Measurements from ENCODE around the gene NUBPL. TPM values are rescaled to one million over a fixed set of nuclear protein-coding genes. Genes with fewer than 3 reads are reported as not detected.
"Not testable (repeated sequence)": the region's sequence is repeated elsewhere in the genome, so short reads cannot be mapped to it uniquely, and the experiment has no call there.

NUBPL gene
- polyA plus RNA-seq, 1 donor (not counting 4 experiments of a cell fraction or from before 2014, with no cell fraction given): 18.8 TPM

- dilution Hi-C loops (cut with MboI; ENCODE audit: extremely low pct_ligation_motif_present, low sequenced_read_pairs): no loop called here
- H3K36me3 ChIP-seq (ENCODE audit: control insufficient read depth in 2 of 2, extremely low read depth in 1 of 2, insufficient read depth in 2 of 2, low read length in 2 of 2): no peaks in the 10 kb centered on the region
- H3K9me3 ChIP-seq (ENCODE audit: control insufficient read depth, low read depth, low read length): peaks cover 2% of the 10 kb centered on the region
- H4K20me1 ChIP-seq (ENCODE audit: control insufficient read depth, extremely low read depth, insufficient read depth, low read length): no peaks in the 10 kb centered on the region
- no peak overlapping the region for H3K4me3 ChIP-seq (ENCODE audit: control insufficient read depth in 2 of 3, extremely low read depth in 1 of 3, insufficient read depth in 2 of 3, low read depth in 1 of 3, low read length in 3 of 3)
- no peak overlapping the region for H2AFZ ChIP-seq (ENCODE audit: control insufficient read depth, low read length)
- H3K79me2 ChIP-seq (ENCODE audit: control insufficient read depth, insufficient read depth, low read length): no peaks in the 10 kb centered on the region
- no peak overlapping the region for H3K4me2 ChIP-seq (ENCODE audit: control insufficient read depth, extremely low read depth, insufficient read depth, low read depth, low read length)
- TF ChIP-seq EZH2 (IDR thresholded peaks at IDR 0.05; ENCODE audit: low read length) (no peak), CTCF (optimal IDR thresholded peaks at IDR 0.05 in 1 of 3, IDR thresholded peaks at IDR 0.05 in 1 of 3, conservative IDR thresholded peaks at IDR 0.05 in 1 of 3; ENCODE audit: extremely low read depth in 1 of 3, insufficient read depth in 2 of 3, low read length in 3 of 3) (no peak)
- FAIRE-seq (no peak), DNase-seq (ENCODE audit: low read depth, low spot score) (no peak)
- no peak overlapping the region for H3K27ac ChIP-seq (ENCODE audit: control insufficient read depth, insufficient read depth, low read length)
- no peak overlapping the region for H3K9ac ChIP-seq (ENCODE audit: control insufficient read depth, extremely low read depth, insufficient read depth, low read length)
- H3K4me1 ChIP-seq (ENCODE audit: control insufficient read depth, extremely low read depth, insufficient read depth, low read length): no peaks in the 10 kb centered on the region
- no peaks in the 10 kb centered on the region for H3K27me3 ChIP-seq (ENCODE audit: control insufficient read depth, extremely low read depth, insufficient read depth, low read length)
- no peaks in the 10 kb centered on the region for H3K9me1 ChIP-seq (ENCODE audit: control insufficient read depth, extremely low read depth, insufficient read depth, low read length)
Observed at GRCh38 chr14:31705731-31706130, 144.5 kb downstream of the NUBPL start.

GRCh38 chr14:31708661-31709060, 147.5 kb downstream of the NUBPL start:
- H3K79me2 ChIP-seq (ENCODE audit: control insufficient read depth, insufficient read depth, low read length); H3K27me3 ChIP-seq (ENCODE audit: control insufficient read depth, extremely low read depth, insufficient read depth, low read length); H3K4me3 ChIP-seq (ENCODE audit: control insufficient read depth in 2 of 3, extremely low read depth in 1 of 3, insufficient read depth in 2 of 3, low read depth in 1 of 3, low read length in 3 of 3); H4K20me1 ChIP-seq (ENCODE audit: control insufficient read depth, extremely low read depth, insufficient read depth, low read length); H3K9ac ChIP-seq (ENCODE audit: control insufficient read depth, extremely low read depth, insufficient read depth, low read length); dilution Hi-C loops (cut with MboI; ENCODE audit: extremely low pct_ligation_motif_present, low sequenced_read_pairs); H3K36me3 ChIP-seq (ENCODE audit: control insufficient read depth in 2 of 2, extremely low read depth in 1 of 2, insufficient read depth in 2 of 2, low read length in 2 of 2); H2AFZ ChIP-seq (ENCODE audit: control insufficient read depth, low read length); FAIRE-seq; H3K9me3 ChIP-seq (ENCODE audit: control insufficient read depth, low read depth, low read length); H3K9me1 ChIP-seq (ENCODE audit: control insufficient read depth, extremely low read depth, insufficient read depth, low read length); H3K4me1 ChIP-seq (ENCODE audit: control insufficient read depth, extremely low read depth, insufficient read depth, low read length); H3K27ac ChIP-seq (ENCODE audit: control insufficient read depth, insufficient read depth, low read length); H3K4me2 ChIP-seq (ENCODE audit: control insufficient read depth, extremely low read depth, insufficient read depth, low read depth, low read length); DNase-seq (ENCODE audit: low read depth, low spot score): not testable (repeated sequence)
